Measurements from ENCODE around the gene PRKG1.

DNA sequence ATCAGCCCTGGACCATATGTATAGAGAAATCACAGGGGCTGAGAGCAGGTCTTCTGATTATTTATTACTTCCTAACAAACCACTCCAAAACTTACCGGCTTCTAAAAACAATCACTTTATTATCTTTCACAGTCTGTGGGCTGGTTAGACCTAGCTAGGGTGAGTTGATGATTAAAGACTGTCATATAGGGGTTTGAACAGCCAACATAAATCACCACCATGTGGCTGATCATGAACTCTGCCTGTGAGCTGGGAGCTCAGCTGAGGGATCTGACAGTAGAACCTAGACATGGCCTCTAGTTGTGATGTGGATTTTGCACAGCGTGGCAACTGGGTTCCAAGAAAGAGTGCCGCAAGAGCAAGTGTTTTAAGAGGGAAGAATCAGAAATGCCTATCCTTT lies 319.8 kb downstream of the PRKG1 start:
- TF ChIP-seq POLR2A (IDR thresholded peaks at IDR 0.05; ENCODE audit: low read depth, low read length) (no peak), TAF1 (IDR thresholded peaks at IDR 0.05; ENCODE audit: borderline replicate concordance, low read depth, low read length) (no peak)
